Adrenal gland (tissue), 5 donors: ENCODE results near the gene APCDD1.

ENCODE experiments used
- CTCF ChIP-seq, 6 experiments: fragments of 450-650 bp in 4 of 6; fragments of 200-600 bp in 2 of 6; sonication (generic) in 1 of 6; IDR thresholded peaks; 1 replicate in 5 of 6; 2 replicates in 1 of 6; pipeline versions ENCODE4 v1.5.1 to v1.8.0; 2016 to 2021; ENCODE audit warnings: antibody characterized with exemption in 6 of 6, mild to moderate bottlenecking in 2 of 6, moderate library complexity in 1 of 6
- POLR2A ChIP-seq, 2 donors: fragments of 450-650 bp; IDR thresholded peaks; one replicate each; pipeline ENCODE4 v1.6.1; 2017; ENCODE audit warnings: antibody characterized with exemption in 2 of 2, mild to moderate bottlenecking in 2 of 2, moderate library complexity in 1 of 2
- donor health status: DM: no; HTN: no; CAD: no.

DNA sequence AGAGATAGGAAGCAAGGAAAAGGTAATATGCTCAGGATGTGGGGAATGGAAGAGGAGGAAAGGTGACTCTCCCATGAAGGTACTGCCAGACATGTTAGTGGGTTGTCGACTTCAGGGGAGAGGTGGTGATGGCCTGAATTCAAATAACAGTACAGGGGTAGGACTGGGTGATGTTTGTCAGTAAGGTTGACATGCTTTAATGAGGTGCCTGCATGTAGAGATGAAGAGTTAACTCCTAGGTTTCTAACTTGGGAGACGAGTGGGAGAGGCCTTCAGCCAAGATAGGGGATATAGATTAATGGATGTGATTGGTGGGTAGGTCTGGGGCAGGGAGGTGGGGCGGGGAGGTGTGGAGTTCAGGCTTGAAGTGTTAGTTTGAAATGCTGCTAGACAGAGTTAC lies 74.0 kb downstream of the APCDD1 start:
- no peak for TF ChIP-seq CTCF (IDR thresholded peaks at IDR 0.05)
- no peak for TF ChIP-seq POLR2A (IDR thresholded peaks at IDR 0.05)
